MCF 10A (cell line): Measurements from ENCODE around the gene TSC2. TPM values are rescaled to one million over a fixed set of nuclear protein-coding genes. Genes with fewer than 3 reads are reported as not detected.

Source experiments
- BruUV-seq: library from RNA; stranded (reverse); fragments of 400-500 nt; replicated peaks from 2 replicates; lab custom pipeline; 2021; lab: Mats Ljungman, UMichigan
- CTCF ChIA-PET: fragments of 300-600 bp; sonication (Branson Sonifier 250); formaldehyde crosslinking; extraction: SDS; loops from one replicate; lab custom pipeline; 2021; ENCODE audit warnings: antibody characterized with exemption, inconsistent platforms; lab: Yijun Ruan, JAX
- POLR2A ChIA-PET: fragments of 300-600, 350-650 bp; sonication (Branson Sonifier 250); formaldehyde crosslinking; extraction: SDS; loops from one replicate; lab custom pipeline; 2020; ENCODE audit warnings: antibody characterized with exemption, inconsistent platforms; lab: Yijun Ruan, JAX
- DNase-seq: peaks from one replicate; pipeline ENCODE4 v3.0.0-alpha.2; 2018; ENCODE audit not compliant: unreplicated experiment
- H3K27ac Mint-ChIP-seq: one replicate; pipeline ENCODE4 v1.8.0; 2022; ENCODE audit warnings: mild to moderate bottlenecking, low read depth, mixed read lengths; ENCODE audit not compliant: unreplicated experiment
- H3K27me3 Mint-ChIP-seq: one replicate; pipeline ENCODE4 v1.8.0; 2022; ENCODE audit warnings: mixed read lengths; ENCODE audit not compliant: insufficient read depth, unreplicated experiment
- H3K36me3 Mint-ChIP-seq: one replicate; pipeline ENCODE4 v1.8.0; 2022; ENCODE audit warnings: mild to moderate bottlenecking, moderate library complexity, mixed read lengths; ENCODE audit not compliant: insufficient read depth, unreplicated experiment
- H3K4me1 Mint-ChIP-seq: one replicate; pipeline ENCODE4 v1.8.0; 2022; ENCODE audit warnings: mixed read lengths; ENCODE audit not compliant: insufficient read depth, unreplicated experiment
- H3K4me3 Mint-ChIP-seq: one replicate; pipeline ENCODE4 v1.8.0; 2022; ENCODE audit warnings: mild to moderate bottlenecking, moderate library complexity, mixed read lengths; ENCODE audit not compliant: unreplicated experiment
- H3K9me3 Mint-ChIP-seq: one replicate; pipeline ENCODE4 v1.8.0; 2022; ENCODE audit warnings: mixed read lengths; ENCODE audit not compliant: unreplicated experiment
- intact Hi-C: fragments of 100-400 bp; cut with micrococcal nuclease; formaldehyde crosslinking; loops from 2 replicates; pipeline ENCODE4 v1.14.1; 2022
- total RNA-seq: library from RNA; stranded (reverse); gene quantifications from 2 replicates; pipeline ENCODE4 v1.2.3, GENCODE V29; 2022
- TF ChIP-seq, protein P1 (sequence below): fragments of 200-600 bp; IDR thresholded peaks from one replicate; pipeline ENCODE4 v1.8.0; 2022; ENCODE audit warnings: antibody characterized with exemption, mild to moderate bottlenecking; ENCODE audit not compliant: unreplicated experiment

TSC2 gene
- total RNA-seq, 1 experiment from 2014 or later = 99.8 TPM

DNA sequence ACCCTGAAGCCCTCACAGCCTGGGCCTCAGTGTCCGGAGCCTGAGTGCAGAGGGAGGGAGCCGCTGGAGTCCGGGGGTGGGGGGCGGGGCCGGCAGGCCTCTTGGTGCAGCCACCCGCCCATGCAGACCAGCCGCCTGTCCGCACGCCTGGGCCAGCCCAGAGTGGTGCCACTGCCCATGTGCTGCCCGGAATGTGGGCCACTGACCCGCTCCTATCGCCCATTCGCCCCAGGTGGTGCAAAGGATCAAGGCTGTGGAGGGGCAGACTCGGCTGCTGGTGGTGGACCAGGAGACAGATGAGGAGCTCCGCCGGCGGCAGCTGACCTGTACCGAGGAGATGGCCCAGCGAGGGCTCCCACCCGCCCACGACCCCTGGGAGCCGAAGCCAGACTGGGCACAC lies 18.4 kb upstream of the TSC2 start:
- Mint-ChIP-seq H3K27ac (no peak overlapping the region), H3K9me3 (no peaks in the 10 kb centered on the region), H3K27me3 (no peaks in the 10 kb centered on the region), H3K4me1 (no peaks in the 10 kb centered on the region), H3K36me3 (peaks cover 7% of the 10 kb centered on the region), H3K4me3 (no peak overlapping the region)
- no peak for DNase-seq
- BruUV-seq = no TSS peak
- TF ChIP-seq, protein P1, sequence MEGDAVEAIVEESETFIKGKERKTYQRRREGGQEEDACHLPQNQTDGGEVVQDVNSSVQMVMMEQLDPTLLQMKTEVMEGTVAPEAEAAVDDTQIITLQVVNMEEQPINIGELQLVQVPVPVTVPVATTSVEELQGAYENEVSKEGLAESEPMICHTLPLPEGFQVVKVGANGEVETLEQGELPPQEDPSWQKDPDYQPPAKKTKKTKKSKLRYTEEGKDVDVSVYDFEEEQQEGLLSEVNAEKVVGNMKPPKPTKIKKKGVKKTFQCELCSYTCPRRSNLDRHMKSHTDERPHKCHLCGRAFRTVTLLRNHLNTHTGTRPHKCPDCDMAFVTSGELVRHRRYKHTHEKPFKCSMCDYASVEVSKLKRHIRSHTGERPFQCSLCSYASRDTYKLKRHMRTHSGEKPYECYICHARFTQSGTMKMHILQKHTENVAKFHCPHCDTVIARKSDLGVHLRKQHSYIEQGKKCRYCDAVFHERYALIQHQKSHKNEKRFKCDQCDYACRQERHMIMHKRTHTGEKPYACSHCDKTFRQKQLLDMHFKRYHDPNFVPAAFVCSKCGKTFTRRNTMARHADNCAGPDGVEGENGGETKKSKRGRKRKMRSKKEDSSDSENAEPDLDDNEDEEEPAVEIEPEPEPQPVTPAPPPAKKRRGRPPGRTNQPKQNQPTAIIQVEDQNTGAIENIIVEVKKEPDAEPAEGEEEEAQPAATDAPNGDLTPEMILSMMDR = no peak
- ChIA-PET CTCF (no interaction called here), POLR2A (interaction anchor here (0.6 kb wide), 1 partner anchor 10 kb away, joined by 5 read pairs; the partner anchor contains the start of gene NPW)
- intact Hi-C loops = no loop called here

DNA sequence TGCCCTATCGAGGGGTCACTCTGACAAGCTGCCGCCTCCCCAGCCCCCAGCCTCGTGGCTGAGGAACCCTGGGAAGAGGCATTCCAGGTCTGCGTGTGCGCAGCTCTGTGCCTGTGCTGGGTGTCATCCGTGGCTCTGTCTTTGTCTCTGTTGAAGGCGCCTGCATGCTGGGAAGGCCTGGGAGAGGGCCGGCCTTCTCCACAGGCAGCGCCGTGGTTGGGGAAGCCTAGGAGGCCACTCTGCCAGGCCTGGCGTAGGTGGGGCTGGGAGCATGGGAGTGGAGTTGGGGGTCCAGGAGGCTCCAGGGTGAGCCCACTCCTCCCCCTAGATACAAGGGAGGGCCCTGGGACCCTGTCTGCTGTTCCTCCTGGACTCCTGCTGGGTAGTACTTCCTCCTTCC lies 17.7 kb upstream of the TSC2 start:
- no peaks in the 10 kb centered on the region for H3K9me3 Mint-ChIP-seq

DNA sequence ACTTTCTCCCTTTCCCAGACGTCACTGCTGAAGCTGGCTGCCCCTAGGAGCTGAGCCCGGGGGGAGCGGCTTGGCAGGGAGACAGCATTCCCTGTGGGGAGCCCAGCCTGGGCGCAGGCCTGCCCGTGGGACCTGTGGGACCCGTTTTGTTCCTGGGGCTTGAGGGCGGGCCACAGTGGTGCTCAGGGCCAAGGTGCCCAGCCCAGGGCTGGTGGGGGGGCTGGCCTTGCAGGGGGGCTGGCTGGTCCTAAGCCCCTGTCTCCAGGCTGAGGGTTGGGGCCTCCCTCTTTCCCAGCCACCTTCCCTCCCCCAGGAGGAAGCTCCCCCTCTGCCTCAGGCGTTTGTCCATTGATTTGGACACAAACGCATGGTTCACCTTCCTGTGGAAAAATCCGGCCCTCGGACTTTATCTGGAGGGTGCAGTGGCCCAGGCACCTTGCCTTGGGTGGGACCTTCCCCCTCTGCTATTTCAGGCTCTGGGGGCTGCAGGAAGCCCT lies 16.7 kb upstream of the TSC2 start:
- no peaks in the 10 kb centered on the region for H3K9me3 Mint-ChIP-seq
- no TSS peak for BruUV-seq
- intact Hi-C loops = no loop called here
- CTCF ChIA-PET = interaction anchor here (1.0 to 1.6 kb wide), 2 partner anchors 16 to 110 kb away, joined by 3 to 7 read pairs; partner anchors contain the start of genes NTHL1 and TSC2
- no peaks in the 10 kb centered on the region for H3K27me3 Mint-ChIP-seq
- DNase-seq = no peak
- H3K4me1 Mint-ChIP-seq = no peaks in the 10 kb centered on the region
- H3K27ac Mint-ChIP-seq = no peak overlapping the region
- H3K36me3 Mint-ChIP-seq = peaks cover 7% of the 10 kb centered on the region
- TF ChIP-seq, protein P1 = no peak
- H3K4me3 Mint-ChIP-seq = no peak overlapping the region
- POLR2A ChIA-PET = no interaction called here

More for the DNA sequence above, 17.7 kb upstream of the TSC2 start:
- no peak for DNase-seq
- ChIA-PET CTCF (no interaction called here), POLR2A (interaction anchor here (0.6 kb wide), 1 partner anchor 11 kb away, joined by 5 read pairs; the partner anchor contains the start of gene NPW)
- no peaks in the 10 kb centered on the region for H3K4me1 Mint-ChIP-seq
- H3K27ac Mint-ChIP-seq = no peak overlapping the region
- H3K4me3 Mint-ChIP-seq = no peak overlapping the region
- H3K36me3 Mint-ChIP-seq = peaks cover 7% of the 10 kb centered on the region
- TF ChIP-seq, protein P1 = no peak
- intact Hi-C loops = no loop called here
- no TSS peak for BruUV-seq
- no peaks in the 10 kb centered on the region for H3K27me3 Mint-ChIP-seq

DNA sequence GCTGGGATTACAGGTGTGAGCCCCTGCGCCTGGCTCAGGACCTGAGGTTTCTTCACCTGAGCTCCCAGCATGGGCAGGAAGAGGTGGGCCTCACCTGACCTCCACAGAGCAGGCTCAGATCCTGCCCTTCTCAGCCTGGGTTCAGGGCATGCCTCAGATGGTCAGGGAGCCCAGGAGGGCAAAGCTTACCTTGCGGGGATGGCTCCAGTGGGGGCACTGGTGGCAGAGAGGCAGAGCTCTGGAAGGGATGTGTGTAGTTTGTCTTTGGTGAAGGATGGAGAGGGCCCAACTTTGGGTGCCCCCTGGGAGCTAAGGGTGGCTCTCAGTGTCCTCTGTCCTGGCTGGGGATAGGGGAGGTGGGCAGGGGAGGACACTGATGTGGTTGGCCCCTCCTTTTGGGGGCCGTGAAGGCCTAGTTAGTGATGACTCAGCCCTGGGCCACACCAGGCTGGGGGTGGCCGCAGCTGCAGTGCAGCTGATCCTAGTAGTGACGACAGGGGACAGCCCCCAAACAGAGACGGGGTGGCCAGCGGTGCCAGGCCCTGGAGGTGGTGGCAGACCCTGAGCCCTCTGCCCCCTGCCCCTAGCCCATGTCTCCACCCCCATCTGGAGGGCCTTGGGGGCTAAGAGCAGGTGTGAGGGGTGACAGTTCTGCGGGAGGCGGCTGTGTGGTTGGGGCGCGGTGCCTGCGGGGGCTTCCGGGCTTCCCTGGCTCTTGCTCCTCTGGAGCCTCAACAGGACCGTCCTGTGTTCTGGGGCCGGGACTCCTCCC lies 15.3 kb upstream of the TSC2 start:
- no peak overlapping the region for H3K27ac Mint-ChIP-seq
- no peak overlapping the region for H3K4me3 Mint-ChIP-seq
- BruUV-seq = no TSS peak
- ChIA-PET CTCF (interaction anchor here (1.6 kb wide), 1 partner anchor 15 kb away, joined by 7 read pairs; the partner anchor contains the start of genes NTHL1 and TSC2), POLR2A (interaction anchor here (1.2 kb wide), 1 partner anchor 9 kb away, joined by 7 read pairs; no protein-coding TSS in a partner anchor)
- H3K4me1 Mint-ChIP-seq = no peaks in the 10 kb centered on the region
- TF ChIP-seq, protein P1 = no peak
- no peaks in the 10 kb centered on the region for H3K9me3 Mint-ChIP-seq
- intact Hi-C loops = no loop called here
- DNase-seq = no peak
- H3K27me3 Mint-ChIP-seq = no peaks in the 10 kb centered on the region
- peaks cover 7% of the 10 kb centered on the region for H3K36me3 Mint-ChIP-seq
